Subcutaneous abdominal adipose tissue (tissue), 5 donors: ENCODE measurements around the gene ANKRD44.
A peak's percentile ranks its signal among the peaks of the same experiment; 100 is the strongest.
"Not testable (repeated sequence)": the region's sequence is repeated elsewhere in the genome, so short reads cannot be mapped to it uniquely, and the experiment has no call there.

Experiments used
- H3K27ac ChIP-seq: one replicate; pipeline ENCODE4 v1.7.0; 2013; ENCODE audit warnings: low read depth, mild to moderate bottlenecking, inconsistent platforms, low read length, moderate library complexity
- H3K27me3 ChIP-seq, 5 donors: one replicate each; pipeline ENCODE4 v1.7.0; 2013; ENCODE audit warnings: low read length in 5 of 5, inconsistent platforms in 1 of 5; ENCODE audit not compliant: control insufficient read depth in 5 of 5, insufficient read depth in 4 of 5
- H3K36me3 ChIP-seq, 5 donors: one replicate each; pipeline ENCODE4 v1.7.0; 2013; ENCODE audit warnings: low read length in 5 of 5; ENCODE audit not compliant: control insufficient read depth in 5 of 5, insufficient read depth in 5 of 5
- H3K4me1 ChIP-seq, 5 donors: one replicate each; pipeline ENCODE4 v1.7.0; 2013; ENCODE audit warnings: low read length in 5 of 5, mild to moderate bottlenecking in 3 of 5, moderate library complexity in 1 of 5; ENCODE audit not compliant: control insufficient read depth in 5 of 5, insufficient read depth in 5 of 5
- H3K4me3 ChIP-seq, 5 donors: one replicate each; pipeline ENCODE4 v1.7.0; 2013; ENCODE audit warnings: low read length in 5 of 5, low read depth in 1 of 5
- H3K9ac ChIP-seq, 5 donors: one replicate each; pipeline ENCODE4 v1.7.0; 2013; ENCODE audit warnings: low read length in 5 of 5, mild to moderate bottlenecking in 4 of 5, moderate library complexity in 3 of 5
- H3K9me3 ChIP-seq, 5 donors: one replicate each; pipeline ENCODE4 v1.7.0; 2013; ENCODE audit warnings: low read length in 5 of 5; ENCODE audit not compliant: control insufficient read depth in 5 of 5
- donor health status: healthy.
- donor health status: healthy.
- donor health status: healthy.
- donor health status: healthy.
- donor health status: healthy.

ANKRD44 gene

DNA sequence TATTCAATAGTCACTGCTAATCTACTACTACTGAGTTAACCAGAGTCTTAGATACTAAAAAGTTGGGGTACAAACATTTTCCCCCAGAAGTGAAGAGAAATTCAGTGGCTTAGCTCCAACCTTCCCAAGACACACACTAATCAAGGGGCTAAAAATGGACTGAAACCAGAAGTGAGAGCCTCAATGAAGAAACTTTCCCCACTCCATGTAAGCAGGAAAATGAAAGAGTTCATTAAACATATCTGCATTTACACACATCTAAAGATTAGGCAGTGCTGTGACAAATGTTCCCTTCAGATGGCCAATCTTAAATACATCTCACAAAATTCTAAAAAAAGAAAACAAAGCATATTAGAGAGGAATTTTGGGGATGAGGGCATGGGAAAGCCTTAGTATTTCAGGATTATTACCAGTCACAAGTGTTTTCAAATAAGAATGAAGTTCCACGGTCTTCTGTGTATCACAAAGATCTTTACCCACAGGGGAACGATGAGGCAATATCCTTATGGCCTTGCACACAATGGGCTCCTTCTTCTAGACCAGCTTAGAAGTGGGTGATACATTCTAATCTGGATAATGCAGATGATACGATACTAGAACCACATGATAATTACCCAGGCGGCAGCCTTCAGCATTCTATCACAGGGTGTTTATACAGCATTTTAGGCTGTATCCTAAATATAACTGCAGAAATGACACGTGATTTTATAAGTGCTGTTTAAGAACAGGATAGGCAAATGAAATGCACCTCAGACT lies 17.1 kb downstream of the ANKRD44 start:
- Histone ChIP-seq H3K4me1 (peaks cover 5 to 22% (median 14%) of the 10 kb centered on the region in 5 donors), H3K9ac (peak overlapping the region in 1 of 5 donors; percentile 35), H3K27me3 (no peaks in the 10 kb centered on the region), H3K9me3 (peaks cover 0 to 2% (median 0%) of the 10 kb centered on the region in 5 donors), H3K36me3 (no peaks in the 10 kb centered on the region), H3K4me3 (peak overlapping the region in 3 of 5 donors; percentile 15 to 33 (median 19)), H3K27ac (peak overlapping the region; percentile 1)

- H3K4me3 ChIP-seq = no peak overlapping the region
- peaks cover 5 to 18% (median 14%) of the 10 kb centered on the region in 5 donors for H3K4me1 ChIP-seq
- H3K9me3 ChIP-seq = no peaks in the 10 kb centered on the region
- no peak overlapping the region for H3K27ac ChIP-seq
- H3K36me3 ChIP-seq = no peaks in the 10 kb centered on the region
- H3K9ac ChIP-seq = no peak overlapping the region
- H3K27me3 ChIP-seq = no peaks in the 10 kb centered on the region
Measured at GRCh38 chr2:197292619-197293018, 18.0 kb downstream of the ANKRD44 start.

GRCh38 chr2:197287596-197287932 lies 23.0 kb downstream of the ANKRD44 start:
- not testable (repeated sequence) for H3K36me3 ChIP-seq, H3K4me3 ChIP-seq, H3K27me3 ChIP-seq, H3K4me1 ChIP-seq, H3K9ac ChIP-seq, H3K27ac ChIP-seq, H3K9me3 ChIP-seq

DNA sequence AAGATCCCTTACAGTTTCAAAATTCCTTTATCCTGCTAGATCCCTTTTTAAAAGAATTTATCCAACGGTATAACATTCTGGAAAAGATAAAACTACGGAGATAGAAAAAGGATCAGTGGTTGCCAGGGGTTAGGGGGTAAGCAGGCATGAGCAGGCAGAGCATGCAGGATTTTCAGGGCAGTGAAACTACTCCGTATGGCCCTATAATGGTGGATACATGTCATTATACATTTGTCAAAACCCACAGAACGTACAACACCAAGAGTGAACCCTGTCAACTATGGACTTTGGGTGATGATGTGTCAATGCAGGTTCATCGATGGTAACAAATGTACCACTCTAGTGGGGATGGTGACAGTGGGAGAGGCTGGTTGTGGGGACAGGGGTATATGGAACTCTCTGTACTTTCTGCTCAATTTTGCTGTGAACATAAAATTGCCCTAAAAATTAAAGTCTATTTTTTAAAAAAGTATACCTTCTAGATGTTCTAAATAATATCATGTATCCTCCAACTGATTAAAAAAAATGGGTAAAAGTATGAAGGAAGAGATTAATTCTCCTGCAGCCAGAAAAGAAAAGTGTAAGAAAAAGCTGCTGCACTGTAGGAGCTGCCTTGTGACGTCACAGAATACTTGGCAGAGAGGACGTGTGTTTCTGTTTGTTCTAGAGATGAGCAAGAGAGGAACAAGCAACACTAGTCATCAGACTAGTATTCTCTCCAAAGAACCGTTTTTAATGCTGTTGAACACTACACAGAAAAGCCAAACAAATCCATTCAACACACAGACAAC lies 23.6 kb downstream of the ANKRD44 start:
- Histone ChIP-seq H3K4me3 (no peak overlapping the region), H3K27ac (no peak overlapping the region), H3K4me1 (peaks cover 0 to 7% (median 3%) of the 10 kb centered on the region in 5 donors), H3K9me3 (no peaks in the 10 kb centered on the region), H3K9ac (no peak overlapping the region), H3K36me3 (no peaks in the 10 kb centered on the region), H3K27me3 (no peaks in the 10 kb centered on the region)

DNA sequence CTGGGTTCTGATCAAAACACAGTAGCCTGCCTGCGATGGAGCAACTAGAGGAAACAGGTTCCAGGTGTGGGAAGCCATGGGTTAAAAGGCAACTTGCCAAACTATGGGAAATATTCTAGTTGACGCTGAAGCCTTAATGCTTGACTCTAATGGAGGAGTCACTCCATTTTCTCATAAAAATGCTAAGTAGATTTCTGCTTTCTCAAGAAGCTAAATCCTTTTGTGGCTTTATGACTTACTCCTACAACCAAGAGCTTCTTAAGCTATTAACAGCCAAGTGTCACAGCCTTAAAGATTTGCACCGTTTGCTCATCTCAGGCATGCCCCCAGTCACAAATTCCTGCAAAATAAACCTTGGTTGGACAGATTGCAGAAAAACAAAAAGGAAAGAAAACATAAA lies 25.2 kb downstream of the ANKRD44 start:
- H3K9ac ChIP-seq = no peak overlapping the region
- H3K4me1 ChIP-seq = peaks cover 0 to 12% (median 7%) of the 10 kb centered on the region in 5 donors
- no peaks in the 10 kb centered on the region for H3K9me3 ChIP-seq
- H3K36me3 ChIP-seq = no peaks in the 10 kb centered on the region
- H3K27me3 ChIP-seq = no peaks in the 10 kb centered on the region
- no peak overlapping the region for H3K27ac ChIP-seq
- H3K4me3 ChIP-seq = no peak overlapping the region

DNA sequence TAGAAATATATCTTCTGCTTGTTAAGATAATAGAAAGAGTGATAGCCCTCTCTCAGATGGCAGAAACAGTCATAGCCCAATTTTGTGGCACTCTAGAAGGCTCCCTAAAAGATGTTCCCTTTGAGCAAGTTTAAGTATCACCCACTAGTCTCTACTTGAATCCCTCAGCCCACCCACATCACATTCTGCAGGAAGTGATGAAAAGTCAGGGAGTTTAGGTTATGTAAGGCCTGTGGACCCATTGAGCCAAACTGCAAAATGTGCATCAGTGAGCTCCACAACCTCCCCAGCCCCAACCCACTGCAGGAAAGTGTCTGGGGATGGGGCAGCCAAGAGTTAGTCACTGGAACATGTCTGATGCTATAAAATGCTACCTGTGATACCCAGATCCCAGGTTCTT lies 25.6 kb downstream of the ANKRD44 start:
- no peak overlapping the region for H3K9ac ChIP-seq
- no peaks in the 10 kb centered on the region for H3K27me3 ChIP-seq
- H3K4me1 ChIP-seq = peaks cover 0 to 16% (median 7%) of the 10 kb centered on the region in 5 donors
- no peak overlapping the region for H3K4me3 ChIP-seq
- no peaks in the 10 kb centered on the region for H3K36me3 ChIP-seq
- no peaks in the 10 kb centered on the region for H3K9me3 ChIP-seq
- no peak overlapping the region for H3K27ac ChIP-seq

GRCh38 chr2:197281421-197281820 lies 29.2 kb downstream of the ANKRD44 start:
- Histone ChIP-seq H3K36me3 (no peaks in the 10 kb centered on the region), H3K27ac (no peak overlapping the region), H3K4me1 (peaks cover 0 to 26% (median 7%) of the 10 kb centered on the region in 5 donors), H3K9me3 (no peaks in the 10 kb centered on the region), H3K4me3 (no peak overlapping the region), H3K9ac (no peak overlapping the region), H3K27me3 (no peaks in the 10 kb centered on the region)

DNA sequence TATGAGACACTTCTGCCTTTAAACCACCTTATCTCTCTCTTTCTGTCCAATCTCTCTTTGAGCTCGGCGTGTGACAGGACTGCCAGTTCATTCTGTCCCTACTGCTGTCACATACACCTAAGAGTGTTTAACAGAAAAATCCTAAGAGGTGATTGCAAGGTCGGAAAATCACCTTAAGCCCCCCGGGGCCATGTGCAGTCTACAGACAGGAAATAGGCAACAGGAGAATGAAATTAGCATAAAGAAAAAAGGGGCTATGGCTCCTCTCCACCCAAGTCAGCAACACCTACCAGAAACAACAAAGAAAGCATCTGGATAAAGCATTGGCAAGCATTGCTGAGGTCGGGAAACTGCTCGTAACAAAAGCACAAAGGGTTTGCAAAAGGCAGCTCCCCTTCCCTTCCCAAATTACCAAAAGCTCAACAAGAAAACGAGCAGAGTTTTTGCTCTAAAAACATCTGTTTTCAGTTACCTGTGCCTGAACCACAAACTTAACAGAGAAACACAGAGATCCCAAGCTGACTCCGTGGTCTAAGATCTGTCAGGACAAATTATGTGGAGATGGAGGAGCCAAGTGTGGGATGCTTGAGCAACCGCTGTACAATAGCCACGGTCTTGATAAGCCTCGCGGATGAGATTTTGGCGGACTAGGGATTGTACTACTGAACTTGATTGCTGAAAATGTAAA lies 30.4 kb downstream of the ANKRD44 start:
- Histone ChIP-seq H3K36me3 (no peaks in the 10 kb centered on the region), H3K4me1 (peaks cover 0 to 26% (median 7%) of the 10 kb centered on the region in 5 donors), H3K27ac (no peak overlapping the region), H3K9ac (no peak overlapping the region), H3K27me3 (no peaks in the 10 kb centered on the region), H3K9me3 (no peaks in the 10 kb centered on the region), H3K4me3 (no peak overlapping the region)

GRCh38 chr2:197278799-197279763 lies 31.5 kb downstream of the ANKRD44 start:
- no peaks in the 10 kb centered on the region for H3K27me3 ChIP-seq
- H3K27ac ChIP-seq = no peak overlapping the region
- no peak overlapping the region for H3K9ac ChIP-seq
- H3K4me3 ChIP-seq = no peak overlapping the region
- peaks cover 0 to 26% (median 7%) of the 10 kb centered on the region in 5 donors for H3K4me1 ChIP-seq
- H3K36me3 ChIP-seq = no peaks in the 10 kb centered on the region
- H3K9me3 ChIP-seq = no peaks in the 10 kb centered on the region
